GM21529 (cell line): ENCODE results near the gene MACROH2A1.

Experiments used
- ATAC-seq: cut with Tn5 transposase; IDR thresholded peaks from one replicate; pipeline ENCODE4 v1.9.1; 2021; ENCODE audit not compliant: unreplicated experiment

Gene MACROH2A1

DNA sequence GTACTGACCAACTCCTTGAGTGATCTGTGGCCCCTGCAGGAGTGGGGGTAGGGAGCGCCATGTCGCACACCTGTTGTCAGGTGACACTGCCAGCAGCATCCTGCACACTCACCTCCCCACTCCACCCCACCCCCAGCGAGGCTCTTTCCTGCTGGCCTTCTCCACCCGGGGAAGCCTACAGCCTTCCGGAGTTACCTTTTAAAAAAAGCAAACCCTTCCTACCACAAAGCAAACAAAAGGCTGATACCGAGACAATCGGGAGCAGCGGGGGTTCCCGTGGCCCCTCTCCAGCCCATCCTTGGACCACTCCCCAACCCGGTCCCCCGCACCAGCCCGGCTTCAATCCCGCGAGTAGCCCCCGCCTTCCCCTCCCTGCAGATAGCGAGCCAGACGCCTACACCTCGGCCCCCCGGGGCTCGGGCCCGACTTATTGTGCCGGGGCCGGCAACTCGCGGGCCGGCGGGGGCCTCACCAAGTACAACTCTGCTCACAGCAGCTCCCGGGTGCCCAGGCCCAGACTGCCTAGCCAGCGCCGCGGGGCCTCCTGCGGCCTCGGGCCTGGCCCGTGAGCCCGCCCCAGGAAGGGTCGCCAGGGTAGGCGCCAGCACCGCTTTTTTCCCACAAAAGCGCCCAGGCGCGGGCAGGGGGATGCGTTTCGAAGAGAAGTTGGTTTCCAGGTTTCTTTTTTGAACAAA lies 724 bp downstream of the MACROH2A1 start:
- ATAC-seq, result peak; percentile 36

DNA sequence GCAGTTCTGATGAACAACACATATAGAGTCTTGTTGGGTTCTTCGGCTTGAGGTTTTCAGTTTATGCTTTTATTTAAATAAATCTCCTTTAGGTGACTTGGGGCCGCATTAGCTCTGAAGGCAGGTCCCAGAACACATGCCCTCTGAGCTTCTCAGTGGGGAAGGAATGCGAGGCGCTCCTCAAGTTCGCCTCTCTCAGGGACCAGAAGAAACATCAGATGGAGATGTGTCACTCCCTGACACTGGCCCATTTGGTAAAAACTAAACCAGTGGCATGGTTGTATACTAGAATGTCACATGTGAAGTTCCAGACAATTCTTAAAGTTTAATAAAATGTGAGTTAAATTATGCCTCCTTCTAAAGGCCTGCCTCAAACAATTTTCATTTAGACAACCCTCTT lies 1.9 kb downstream of the MACROH2A1 start:
- no peak for ATAC-seq

DNA sequence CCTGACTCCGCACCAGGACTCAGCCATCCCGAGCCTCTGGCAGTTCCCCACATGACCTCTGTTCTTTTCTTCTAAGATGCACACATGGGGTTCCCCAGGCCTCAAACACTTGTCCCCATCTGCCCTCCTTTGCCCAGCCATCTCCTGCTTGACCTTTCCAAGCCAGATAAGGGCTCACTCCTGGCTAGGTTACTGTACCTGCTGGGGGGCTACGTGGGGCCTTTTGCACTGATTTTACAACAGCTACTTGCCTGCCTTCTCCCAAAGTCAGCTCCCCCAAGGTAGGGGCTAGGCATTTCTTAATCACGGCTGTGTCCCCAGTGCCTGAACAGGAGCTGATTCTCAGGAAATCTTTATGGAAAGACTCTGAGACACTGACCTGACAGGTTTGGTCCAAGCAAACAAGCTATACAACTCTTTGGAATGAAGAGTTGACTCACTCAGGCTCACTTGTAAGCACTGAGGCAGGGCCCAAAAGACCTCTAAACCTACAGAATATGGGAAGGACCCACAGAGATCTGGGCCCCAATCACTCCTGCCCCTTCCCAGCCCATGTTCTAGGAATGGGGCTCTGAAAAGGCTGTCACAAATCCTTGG lies 2.5 kb downstream of the MACROH2A1 start:
- ATAC-seq, result no peak

- ATAC-seq, result no peak
These were observed 3.2 kb downstream of the MACROH2A1 start for GRCh38 chr5:135395866-135396265.

DNA sequence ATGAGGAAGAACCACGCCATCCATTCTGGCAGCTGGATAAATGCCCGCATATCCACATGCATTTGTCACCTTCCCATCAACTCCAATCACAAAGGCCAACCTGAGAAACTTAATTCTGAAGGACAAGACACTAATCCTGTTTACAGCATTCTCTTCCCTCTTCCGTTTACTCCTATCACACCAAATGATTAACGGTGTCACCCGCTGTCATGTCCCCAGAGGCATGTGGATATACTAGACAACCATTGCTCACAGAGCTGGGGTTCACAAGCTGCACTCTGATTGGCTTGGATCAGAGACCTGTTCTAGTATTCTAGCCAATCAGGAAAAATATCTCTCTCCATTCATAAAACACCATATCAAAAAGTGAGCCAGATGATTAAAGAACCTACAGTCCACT lies 3.6 kb downstream of the MACROH2A1 start:
- no peak for ATAC-seq

- no peak for ATAC-seq
These were observed 4.9 kb downstream of the MACROH2A1 start for GRCh38 chr5:135394095-135394494.

DNA sequence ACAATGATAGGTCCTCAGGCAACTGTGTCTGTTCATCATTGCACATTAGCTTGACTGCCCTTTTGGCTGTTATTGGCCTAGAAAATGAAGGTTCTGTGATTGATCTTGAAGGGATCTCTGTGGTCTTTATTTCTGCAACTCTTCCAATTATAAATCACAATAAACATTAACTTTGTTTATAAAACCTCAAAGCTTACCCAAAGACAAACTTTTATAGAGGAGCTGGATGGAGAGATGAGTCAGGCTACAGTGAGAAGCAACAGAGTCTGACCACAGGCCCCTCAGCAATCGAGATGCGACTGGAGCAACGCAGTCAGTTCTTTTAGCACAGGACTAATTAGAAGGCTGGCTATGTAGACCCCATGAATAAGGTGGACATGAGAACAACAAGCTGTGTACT lies 5.3 kb downstream of the MACROH2A1 start:
- no peak for ATAC-seq

- no peak for ATAC-seq
These were observed 5.8 kb downstream of the MACROH2A1 start for GRCh38 chr5:135393229-135393628.

DNA sequence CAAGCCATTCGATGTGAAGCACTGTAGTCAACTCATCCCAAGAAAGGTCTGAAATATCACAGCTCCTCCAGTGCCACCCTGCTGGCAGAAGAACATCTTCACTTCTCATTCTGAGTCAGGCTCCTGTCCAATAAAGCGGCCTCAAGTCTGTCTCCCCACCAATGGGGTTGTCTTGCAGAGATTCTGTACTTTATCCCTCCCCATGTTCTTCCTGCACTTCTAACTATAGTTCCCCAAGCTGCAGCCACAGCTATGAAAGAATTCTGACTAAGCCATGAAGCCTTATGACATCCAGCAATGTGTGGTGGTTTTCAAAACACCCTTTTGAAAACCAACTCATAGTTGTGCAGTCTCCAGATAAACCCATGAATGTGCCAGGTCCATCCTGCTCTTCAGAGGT lies 6.8 kb downstream of the MACROH2A1 start:
- ATAC-seq, result peak; percentile 41

DNA sequence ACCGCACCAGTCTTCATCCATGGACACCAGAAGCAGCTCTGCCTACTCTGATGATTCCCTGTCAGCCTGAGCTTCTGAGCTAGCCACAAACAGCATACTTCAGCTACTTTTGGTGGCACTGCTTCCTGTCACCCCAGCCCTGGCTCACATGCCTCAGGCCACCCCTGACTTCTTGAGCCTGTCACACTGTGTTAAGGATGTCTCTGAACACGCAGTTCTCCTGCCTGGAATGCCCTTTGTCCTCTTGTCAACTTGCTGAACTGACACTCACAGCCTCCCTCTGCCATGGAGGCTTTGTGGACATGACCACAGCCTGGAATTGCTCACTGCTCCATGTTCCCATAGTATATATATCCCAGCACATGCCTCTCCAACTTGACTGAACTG lies 7.2 kb downstream of the MACROH2A1 start:
- ATAC-seq, result no peak

DNA sequence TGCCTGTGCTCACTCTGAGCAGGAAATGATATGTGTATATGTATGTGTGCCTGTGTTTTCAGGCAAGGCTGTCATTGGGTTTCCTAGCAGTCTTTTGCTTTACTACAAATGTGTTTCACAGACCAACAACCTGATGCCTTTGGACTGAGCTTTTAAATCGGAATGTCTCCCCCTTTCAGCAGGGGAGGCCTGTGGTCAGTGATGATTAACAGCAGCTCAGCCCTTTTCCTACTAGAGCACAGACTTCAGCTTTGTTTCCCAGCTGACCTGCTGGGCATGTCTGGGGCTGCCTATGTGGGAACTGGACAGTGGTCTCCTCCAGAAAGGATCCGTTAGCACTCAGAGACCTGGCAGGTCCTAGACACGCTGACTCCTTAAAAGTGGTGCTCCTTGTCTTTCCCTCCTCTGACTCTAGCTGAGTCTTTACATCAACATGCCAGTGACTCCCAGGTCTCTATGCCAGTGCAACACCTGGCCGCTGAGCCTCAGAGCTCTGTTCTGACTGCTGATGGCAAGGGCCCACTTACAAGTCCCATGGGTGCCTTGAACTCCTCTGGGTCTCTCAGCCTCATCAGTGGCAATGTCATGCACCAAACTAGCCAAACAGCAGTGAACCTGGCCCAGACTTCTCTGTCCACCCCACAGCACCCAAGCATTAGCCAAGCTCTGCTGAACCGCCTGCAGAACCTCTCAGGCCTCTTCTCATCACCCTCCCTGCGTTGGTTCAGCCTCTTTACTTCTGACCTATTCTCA lies 7.7 kb downstream of the MACROH2A1 start:
- ATAC-seq, result no peak

DNA sequence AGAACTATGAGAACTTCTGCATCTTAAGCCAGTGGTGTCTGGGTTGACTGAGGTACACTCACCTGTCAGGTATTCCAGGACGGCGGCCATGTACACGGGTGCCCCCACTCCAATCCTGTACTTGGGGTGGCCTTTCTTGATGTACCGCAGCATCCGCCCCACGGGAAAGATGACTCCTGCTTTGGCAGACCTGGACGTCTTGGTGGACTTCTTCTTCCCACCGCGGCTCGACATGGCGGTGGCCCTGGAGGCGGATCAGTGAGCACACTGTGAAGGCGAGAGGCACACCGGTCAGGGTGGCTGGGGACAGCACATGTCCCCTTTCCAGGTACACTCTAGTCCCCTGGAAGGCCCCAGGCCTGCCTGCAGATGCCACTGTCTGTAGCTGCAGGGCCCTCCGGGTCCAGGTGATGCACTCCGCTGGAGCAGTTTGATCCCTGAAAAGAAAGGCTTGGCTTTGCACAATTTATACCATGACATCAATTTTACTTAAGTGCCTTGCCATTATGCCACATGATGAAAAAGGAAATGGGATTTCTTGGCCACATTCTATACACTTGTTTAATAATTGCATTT lies 10.1 kb downstream of the MACROH2A1 start:
- no peak for ATAC-seq

GRCh38 chr5:135387629-135387960 lies 11.4 kb downstream of the MACROH2A1 start:
- ATAC-seq, result no peak

GRCh38 chr5:135386886-135387628 lies 12.0 kb downstream of the MACROH2A1 start:
- ATAC-seq, result no peak

GRCh38 chr5:135386096-135386495 lies 12.9 kb downstream of the MACROH2A1 start:
- no peak for ATAC-seq

DNA sequence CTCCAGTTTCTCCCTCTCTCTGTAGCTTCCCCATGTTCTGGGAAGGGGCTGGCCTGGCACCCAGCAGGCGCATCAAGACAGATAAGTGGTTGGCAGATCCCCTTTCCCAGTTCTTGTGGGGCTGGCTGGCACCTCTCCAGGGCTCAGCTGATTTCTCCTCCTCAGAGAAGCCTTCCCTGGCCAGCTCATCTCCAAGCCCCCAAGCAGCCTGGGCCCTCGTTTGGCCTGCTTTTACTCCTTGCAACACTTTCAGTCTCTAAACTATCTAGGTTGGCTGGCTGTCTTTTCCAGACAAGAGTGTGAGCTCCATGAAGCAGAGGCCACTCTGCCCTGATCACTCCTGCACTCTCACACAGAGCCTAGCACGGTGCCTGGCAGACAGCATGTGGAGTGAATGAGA lies 13.5 kb downstream of the MACROH2A1 start:
- no peak for ATAC-seq

- ATAC-seq, result no peak
These were observed 14.1 kb downstream of the MACROH2A1 start for GRCh38 chr5:135384898-135385297.

DNA sequence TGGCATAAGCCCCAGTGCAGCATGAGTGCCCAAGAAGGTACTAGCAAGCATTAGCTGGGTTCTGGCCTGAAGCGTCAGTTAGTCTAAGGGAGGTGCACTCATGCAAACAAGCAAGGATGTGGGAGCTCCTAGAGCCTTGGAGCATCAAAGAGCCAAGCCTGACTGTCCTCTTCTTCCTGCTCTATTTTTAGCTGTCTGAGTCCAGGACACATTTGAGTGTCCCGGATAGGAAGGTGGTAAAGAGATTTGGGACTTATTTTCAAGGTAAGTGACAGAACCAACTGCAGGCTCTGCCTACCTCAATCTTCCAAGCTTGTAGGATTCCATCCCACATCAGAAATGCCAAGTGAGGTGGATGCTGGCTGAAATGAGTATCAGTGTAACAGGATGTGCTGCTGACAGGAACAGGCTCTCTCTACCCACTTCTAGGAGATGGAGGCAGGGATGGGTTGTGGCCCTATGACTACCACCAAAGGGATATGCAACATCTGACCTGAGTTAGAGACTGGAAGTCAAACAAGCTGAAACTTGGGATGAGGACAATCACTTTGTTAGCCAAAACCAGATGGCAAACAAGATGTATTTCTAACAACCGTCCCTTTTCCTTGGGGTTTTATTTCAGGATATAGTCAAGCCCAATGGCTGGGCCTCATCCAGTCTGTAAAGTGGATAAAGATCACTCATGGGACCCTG lies 15.1 kb downstream of the MACROH2A1 start:
- no peak for ATAC-seq

GRCh38 chr5:135382981-135383380 lies 16.1 kb downstream of the MACROH2A1 start:
- ATAC-seq, result no peak

GRCh38 chr5:135382106-135382790 lies 16.8 kb downstream of the MACROH2A1 start:
- no peak for ATAC-seq
